ENCODE results near the gene ADD3.

DNA sequence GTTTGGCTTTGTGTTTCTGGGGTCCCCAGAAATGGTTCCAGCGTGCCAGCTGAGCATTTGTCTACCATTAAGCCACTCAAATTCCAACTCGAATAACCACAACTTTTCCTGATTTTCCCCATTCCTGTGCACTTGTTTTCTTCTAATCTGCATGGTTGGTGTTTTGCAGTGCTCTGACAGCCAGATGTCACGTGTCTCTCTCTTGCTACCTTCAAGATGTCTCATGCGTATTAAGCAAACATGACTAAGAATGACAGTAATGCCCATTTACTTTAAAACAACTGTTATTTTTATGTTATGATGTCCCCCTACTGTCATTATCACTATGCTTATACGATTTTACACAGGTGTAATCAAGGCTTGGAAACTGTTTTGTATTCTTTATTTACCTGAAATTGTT, 164.4 kb downstream of the ADD3 start:
- TF ChIP-seq, protein P1, sequence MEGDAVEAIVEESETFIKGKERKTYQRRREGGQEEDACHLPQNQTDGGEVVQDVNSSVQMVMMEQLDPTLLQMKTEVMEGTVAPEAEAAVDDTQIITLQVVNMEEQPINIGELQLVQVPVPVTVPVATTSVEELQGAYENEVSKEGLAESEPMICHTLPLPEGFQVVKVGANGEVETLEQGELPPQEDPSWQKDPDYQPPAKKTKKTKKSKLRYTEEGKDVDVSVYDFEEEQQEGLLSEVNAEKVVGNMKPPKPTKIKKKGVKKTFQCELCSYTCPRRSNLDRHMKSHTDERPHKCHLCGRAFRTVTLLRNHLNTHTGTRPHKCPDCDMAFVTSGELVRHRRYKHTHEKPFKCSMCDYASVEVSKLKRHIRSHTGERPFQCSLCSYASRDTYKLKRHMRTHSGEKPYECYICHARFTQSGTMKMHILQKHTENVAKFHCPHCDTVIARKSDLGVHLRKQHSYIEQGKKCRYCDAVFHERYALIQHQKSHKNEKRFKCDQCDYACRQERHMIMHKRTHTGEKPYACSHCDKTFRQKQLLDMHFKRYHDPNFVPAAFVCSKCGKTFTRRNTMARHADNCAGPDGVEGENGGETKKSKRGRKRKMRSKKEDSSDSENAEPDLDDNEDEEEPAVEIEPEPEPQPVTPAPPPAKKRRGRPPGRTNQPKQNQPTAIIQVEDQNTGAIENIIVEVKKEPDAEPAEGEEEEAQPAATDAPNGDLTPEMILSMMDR (IDR thresholded peaks at IDR 0.05) = no peak
- TF ChIP-seq ZFX (IDR thresholded peaks at IDR 0.05; ENCODE audit: borderline replicate concordance) = no peak
